HepG2 (cell line): ENCODE measurements around the gene NEURL3. TPM values are rescaled to one million over a fixed set of nuclear protein-coding genes. Genes with fewer than 3 reads are reported as not detected.

Experiments
- AKAP8 ChIP-seq: sonication (generic); formaldehyde crosslinking; IDR thresholded peaks from 2 replicates; pipeline ENCODE4 v1.5.1; 2020; ENCODE audit warnings: mild to moderate bottlenecking, missing genetic modification reagents
- ATF7-NPFF ChIP-seq: sonication (generic); formaldehyde crosslinking; IDR thresholded peaks from 2 replicates; pipeline ENCODE4 v1.8.1; 2023; ENCODE audit warnings: mild to moderate bottlenecking, low read depth, missing genetic modification reagents, moderate library complexity
- CCDC6 ChIP-seq: sonication (generic); formaldehyde crosslinking; IDR thresholded peaks from 2 replicates; pipeline ENCODE4 v1.8.1; 2022; ENCODE audit warnings: mild to moderate bottlenecking, missing genetic modification reagents, moderate library complexity
- CTCF ChIP-seq: sonication (generic); formaldehyde crosslinking; IDR thresholded peaks from 2 replicates; pipeline ENCODE4 v1.5.0; 2020; ENCODE audit warnings: mild to moderate bottlenecking, missing genetic modification reagents, moderate library complexity
- ESRRA ChIP-seq: sonication (generic); formaldehyde crosslinking; IDR thresholded peaks from 2 replicates; pipeline ENCODE4 v1.5.1; 2020; ENCODE audit warnings: mild to moderate bottlenecking, low read depth, missing genetic modification reagents
- FOXO1 ChIP-seq: sonication (generic); formaldehyde crosslinking; IDR thresholded peaks from 2 replicates; pipeline ENCODE4 v1.4.0; 2020; ENCODE audit warnings: missing genetic modification reagents
- GABPB1 ChIP-seq: IDR thresholded peaks from 2 replicates; pipeline ENCODE4 v1.6.1; 2016; ENCODE audit warnings: mild to moderate bottlenecking, missing genetic modification reagents, moderate library complexity, missing compliant biosample characterization
- HDAC2 ChIP-seq: sonication (generic); formaldehyde crosslinking; IDR thresholded peaks from 2 replicates; pipeline ENCODE4 v1.4.0; 2020; ENCODE audit warnings: missing genetic modification reagents
- HDAC6 ChIP-seq: fragments of 200-600 bp; sonication (generic); IDR thresholded peaks from 2 replicates; pipeline ENCODE4 v1.7.0; 2017; ENCODE audit warnings: mild to moderate bottlenecking, antibody characterized with exemption, low read length, low read depth
- KDM4B ChIP-seq: sonication (generic); formaldehyde crosslinking; IDR thresholded peaks from 2 replicates; pipeline ENCODE4 v1.4.0; 2020; ENCODE audit warnings: missing genetic modification reagents
- KLF12 ChIP-seq: sonication (generic); formaldehyde crosslinking; IDR thresholded peaks from 2 replicates; pipeline ENCODE4 v1.4.0; 2020; ENCODE audit warnings: missing genetic modification reagents, borderline replicate concordance
- MAFG ChIP-seq: sonication (generic); formaldehyde crosslinking; IDR thresholded peaks from 2 replicates; pipeline ENCODE4 v1.5.1; 2020; ENCODE audit warnings: mild to moderate bottlenecking, missing genetic modification reagents
- MEIS2 ChIP-seq: sonication (generic); formaldehyde crosslinking; IDR thresholded peaks from 2 replicates; pipeline ENCODE4 v1.9.0; 2021; ENCODE audit warnings: mild to moderate bottlenecking, missing genetic modification reagents
- MXI1 ChIP-seq: IDR thresholded peaks from 3 replicates; pipeline ENCODE4 v1.6.1; 2012; ENCODE audit warnings: low read depth, low read length, inconsistent platforms, borderline replicate concordance
- RCOR2 ChIP-seq: IDR thresholded peaks from 2 replicates; pipeline ENCODE4 v1.6.1; 2016; ENCODE audit warnings: missing biosample characterization, missing genetic modification reagents
- SMYD3 ChIP-seq: sonication (generic); formaldehyde crosslinking; IDR thresholded peaks from 2 replicates; pipeline ENCODE4 v1.8.1; 2023; ENCODE audit warnings: mild to moderate bottlenecking, missing genetic modification reagents
- SP1 ChIP-seq, 2 experiments: fragments of 450-650 bp in 1 of 2; sonication (generic) in 1 of 2; formaldehyde crosslinking in 1 of 2; IDR thresholded peaks; 2 replicates each; pipeline versions ENCODE4 v1.4.0 to v1.6.1; 2016 to 2020; ENCODE audit warnings: missing genetic modification reagents in 1 of 2
- THYN1 ChIP-seq: sonication (generic); formaldehyde crosslinking; IDR thresholded peaks from 2 replicates; pipeline ENCODE4 v1.8.1; 2023; ENCODE audit warnings: low read depth, mild to moderate bottlenecking, moderate library complexity, missing genetic modification reagents, borderline replicate concordance
- ZBTB14 ChIP-seq: sonication (generic); formaldehyde crosslinking; IDR thresholded peaks from 2 replicates; pipeline ENCODE4 v1.4.0; 2020; ENCODE audit warnings: missing genetic modification reagents
- ZNF101 ChIP-seq: sonication (generic); formaldehyde crosslinking; IDR thresholded peaks from 2 replicates; pipeline ENCODE4 v1.4.0; 2020; ENCODE audit warnings: mild to moderate bottlenecking, low read depth, missing genetic modification reagents, borderline replicate concordance
- ZNF256 ChIP-seq: sonication (generic); formaldehyde crosslinking; conservative IDR thresholded peaks from 2 replicates; pipeline ENCODE4 v1.4.0; 2020; ENCODE audit warnings: missing genetic modification reagents
- ZNF274 ChIP-seq: sonication (generic); formaldehyde crosslinking; IDR thresholded peaks from 2 replicates; pipeline ENCODE4 v1.5.1; 2020; ENCODE audit warnings: mild to moderate bottlenecking, missing genetic modification reagents
- ZNF30 ChIP-seq: sonication (generic); formaldehyde crosslinking; IDR thresholded peaks from 2 replicates; pipeline ENCODE4 v1.5.0; 2020; ENCODE audit warnings: mild to moderate bottlenecking, missing genetic modification reagents
- ZNF7 ChIP-seq: IDR thresholded peaks from 2 replicates; pipeline ENCODE4 v1.6.1; 2016; ENCODE audit warnings: missing biosample characterization, missing genetic modification reagents
- ZNF775 ChIP-seq: sonication (generic); formaldehyde crosslinking; IDR thresholded peaks from 2 replicates; pipeline ENCODE4 v1.4.0; 2020; ENCODE audit warnings: missing genetic modification reagents, mild to moderate bottlenecking, moderate library complexity, borderline replicate concordance
- polyA plus RNA-seq, 8 experiments: library from polyadenylated mRNA; depleted of rRNA in 3 of 8; stranded (reverse) in 7 of 8; unstranded in 1 of 8; fragments of >200 nt; fragmentation: Illumina TruSeq in 4 of 8; extraction: Trizol in 4 of 8; gene quantifications; 2 replicates each; pipeline versions ENCODE4 v1.2.1 to v1.2.3, GENCODE V29; 2011 to 2016; ENCODE audit warnings: low read depth in 4 of 8, missing spikeins in 1 of 8, mixed read lengths in 1 of 8; ENCODE audit not compliant: insufficient read depth in 1 of 8
- total RNA-seq, 5 experiments: library from RNA; depleted of rRNA; stranded (reverse); fragments of >200 nt; fragmentation: Illumina TruSeq; extraction: Trizol; gene quantifications; 2 replicates each; pipeline ENCODE4 v1.2.3, GENCODE V29; 2016; ENCODE audit warnings: low read depth in 1 of 5
- TF ChIP-seq, protein P1 (sequence below): sonication (generic); formaldehyde crosslinking; IDR thresholded peaks from 2 replicates; pipeline ENCODE4 v1.4.0; 2020; ENCODE audit warnings: mild to moderate bottlenecking, missing genetic modification reagents

The NEURL3 gene
- total and polyA plus RNA-seq, 2 of the 13 experiments (the other 11 are each of a cell fraction or from before 2014, with no cell fraction given): 0.16 to 1.2 TPM

- TF ChIP-seq ZNF30 (CRISPR knock-in tag) (no peak), ZNF775 (CRISPR knock-in tag) (no peak), ATF7-NPFF (peak; percentile 62; the same call in 1 of the 2 replicates), ZNF256 (CRISPR knock-in tag) (no peak), MXI1 (peak; percentile 48; the same call in 1 of the 3 replicates), KDM4B (CRISPR knock-in tag) (peak; percentile 62; the same call in 1 of the 2 replicates), KLF12 (CRISPR knock-in tag) (no peak), SP1 (IDR thresholded peaks at IDR 0.05) (no peak), SP1 (CRISPR knock-in tag; IDR thresholded peaks at IDR 0.05) (0 out of 2 replicates have a peak, but pooled peaks have one; percentile 16), HDAC6 (no peak), GABPB1 (CRISPR knock-in tag) (peak; percentile 85), SMYD3 (CRISPR knock-in tag) (no peak), HDAC2 (CRISPR knock-in tag) (0 out of 2 replicates have a peak, but pooled peaks have one; percentile 40), ZNF7 (no peak), CCDC6 (peak; percentile 49; the same call in 1 of the 2 replicates), MEIS2 (CRISPR knock-in tag) (peak; percentile 38; the same call in 1 of the 2 replicates), MAFG (no peak), AKAP8 (CRISPR knock-in tag) (peak; percentile 28; the same call in 1 of the 2 replicates), ZNF101 (no peak), FOXO1 (CRISPR knock-in tag) (peak; percentile 29; the same call in 1 of the 2 replicates), THYN1 (CRISPR knock-in tag) (no peak), RCOR2 (CRISPR knock-in tag) (no peak), ESRRA (no peak; the same call in none of the 2 replicates), CTCF (CRISPR knock-in tag) (peak; percentile 97), ZBTB14 (CRISPR knock-in tag) (no peak), ZNF274 (CRISPR knock-in tag) (no peak)
- TF ChIP-seq, protein P1, sequence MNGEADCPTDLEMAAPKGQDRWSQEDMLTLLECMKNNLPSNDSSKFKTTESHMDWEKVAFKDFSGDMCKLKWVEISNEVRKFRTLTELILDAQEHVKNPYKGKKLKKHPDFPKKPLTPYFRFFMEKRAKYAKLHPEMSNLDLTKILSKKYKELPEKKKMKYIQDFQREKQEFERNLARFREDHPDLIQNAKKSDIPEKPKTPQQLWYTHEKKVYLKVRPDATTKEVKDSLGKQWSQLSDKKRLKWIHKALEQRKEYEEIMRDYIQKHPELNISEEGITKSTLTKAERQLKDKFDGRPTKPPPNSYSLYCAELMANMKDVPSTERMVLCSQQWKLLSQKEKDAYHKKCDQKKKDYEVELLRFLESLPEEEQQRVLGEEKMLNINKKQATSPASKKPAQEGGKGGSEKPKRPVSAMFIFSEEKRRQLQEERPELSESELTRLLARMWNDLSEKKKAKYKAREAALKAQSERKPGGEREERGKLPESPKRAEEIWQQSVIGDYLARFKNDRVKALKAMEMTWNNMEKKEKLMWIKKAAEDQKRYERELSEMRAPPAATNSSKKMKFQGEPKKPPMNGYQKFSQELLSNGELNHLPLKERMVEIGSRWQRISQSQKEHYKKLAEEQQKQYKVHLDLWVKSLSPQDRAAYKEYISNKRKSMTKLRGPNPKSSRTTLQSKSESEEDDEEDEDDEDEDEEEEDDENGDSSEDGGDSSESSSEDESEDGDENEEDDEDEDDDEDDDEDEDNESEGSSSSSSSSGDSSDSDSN (CRISPR knock-in tag): peak; percentile 62
Observed at GRCh38 chr2:96554293-96555145, 49.4 kb upstream of the NEURL3 start (continued).
